Tibial artery (tissue), 4 donors: Measurements from ENCODE around the gene GCNT1.

Source experiments
- DNase-seq, 2 donors: peaks; one replicate each; pipeline ENCODE4 v3.0.0-alpha.2; 2019
- H3K27ac ChIP-seq, 2 donors: fragments of 200-600 bp; sonication (generic) in 1 of 2; 1 replicate in 1 of 2; 2 replicates in 1 of 2; pipeline ENCODE4 v1.5.1; 2018 to 2019; ENCODE audit warnings: mild to moderate bottlenecking in 1 of 2
- H3K27me3 ChIP-seq, 2 donors: fragments of 200-600 bp; sonication (generic) in 1 of 2; one replicate each; pipeline versions ENCODE4 v1.5.1 to v1.6.0; 2016 to 2019
- H3K36me3 ChIP-seq, 3 donors: fragments of 200-600 bp; sonication (generic) in 2 of 3; one replicate each; pipeline ENCODE4 v1.5.1; 2016 to 2019; ENCODE audit warnings: mild to moderate bottlenecking in 2 of 3
- H3K4me1 ChIP-seq, 4 donors: fragments of 200-600 bp; sonication (generic) in 2 of 4; 1 replicate in 3 of 4; 2 replicates in 1 of 4; pipeline ENCODE4 v1.5.1; 2016 to 2019
- H3K4me3 ChIP-seq, 2 donors: fragments of 200-600 bp; sonication (generic) in 1 of 2; 1 replicate in 1 of 2; 2 replicates in 1 of 2; pipeline ENCODE4 v1.5.1; 2018 to 2019; ENCODE audit warnings: mild to moderate bottlenecking in 2 of 2
- H3K9me3 ChIP-seq, 3 donors: fragments of 200-600 bp; sonication (generic) in 1 of 3; one replicate each; pipeline ENCODE4 v1.5.1; 2016 to 2019
- CTCF ChIP-seq, 2 experiments: fragments of 200-600 bp in 1 of 2; fragments of 450-650 bp in 1 of 2; IDR thresholded peaks; one replicate each; pipeline ENCODE4 v1.5.1; 2017 to 2019; ENCODE audit warnings: antibody characterized with exemption in 2 of 2, mild to moderate bottlenecking in 1 of 2, moderate library complexity in 1 of 2
- intact Hi-C: fragments of 100-400 bp; cut with DNase I; formaldehyde crosslinking; loops from one replicate; pipeline ENCODE4 v1.15.0; 2023; ENCODE audit warnings: low total_unique reads

Gene GCNT1

DNA sequence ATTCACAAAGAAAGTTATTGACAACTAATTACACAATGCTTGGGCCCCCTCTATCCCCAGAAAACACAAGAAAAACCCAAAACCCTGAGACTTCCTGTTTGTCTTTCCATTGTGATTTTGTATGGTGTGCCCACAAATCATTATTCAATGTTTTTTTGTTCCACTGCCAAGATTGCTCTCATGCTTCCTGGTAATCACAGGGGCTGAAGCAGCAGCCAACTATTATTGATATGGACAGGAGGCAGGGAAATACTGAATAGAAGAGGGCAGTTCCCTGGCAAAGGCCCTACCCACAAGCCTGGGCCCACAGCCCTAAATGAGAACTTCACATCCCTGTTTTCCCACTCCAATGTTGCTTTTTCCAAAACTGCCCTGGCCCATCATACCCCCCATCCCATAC, 43.3 kb upstream of the GCNT1 start:
- H3K27ac ChIP-seq, result no peak overlapping the region
- H3K4me3 ChIP-seq, result no peak overlapping the region
- no peaks in the 10 kb centered on the region for H3K27me3 ChIP-seq
- DNase-seq, result no peak
- intact Hi-C loops, result no loop called here
- H3K36me3 ChIP-seq, result no peaks in the 10 kb centered on the region
- TF ChIP-seq CTCF (IDR thresholded peaks at IDR 0.05), result no peak
- peaks cover 0 to 6% (median 0%) of the 10 kb centered on the region in 4 donors for H3K4me1 ChIP-seq
- H3K9me3 ChIP-seq, result peaks cover 0 to 7% (median 3%) of the 10 kb centered on the region in 3 donors

DNA sequence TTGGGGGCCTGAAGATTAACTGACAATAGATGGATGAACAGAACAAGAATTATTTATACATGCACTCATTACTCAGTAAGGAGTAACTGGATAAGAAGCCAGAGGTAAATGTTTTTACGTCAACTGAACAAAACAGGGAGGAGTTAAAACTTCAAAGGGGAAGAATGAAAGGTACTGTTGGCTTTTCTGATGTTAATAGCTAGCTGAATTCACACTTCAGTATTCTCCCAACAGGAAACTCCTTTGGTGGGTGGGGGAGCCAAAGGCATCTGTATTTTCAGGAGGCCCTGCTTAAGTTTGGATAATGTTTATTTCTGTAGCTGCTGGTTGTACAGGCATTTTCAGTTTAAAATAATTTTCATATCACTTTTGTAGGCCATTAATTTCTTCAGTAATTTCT, 41.6 kb upstream of the GCNT1 start:
- DNase-seq, result no peak
- Histone ChIP-seq H3K4me3 (no peak overlapping the region), H3K9me3 (peaks cover 0 to 7% (median 3%) of the 10 kb centered on the region in 3 donors), H3K27ac (no peak overlapping the region), H3K4me1 (peaks cover 0 to 6% (median 0%) of the 10 kb centered on the region in 4 donors), H3K27me3 (no peaks in the 10 kb centered on the region), H3K36me3 (no peaks in the 10 kb centered on the region)
- intact Hi-C loops, result no loop called here
- no peak for TF ChIP-seq CTCF (IDR thresholded peaks at IDR 0.05)

DNA sequence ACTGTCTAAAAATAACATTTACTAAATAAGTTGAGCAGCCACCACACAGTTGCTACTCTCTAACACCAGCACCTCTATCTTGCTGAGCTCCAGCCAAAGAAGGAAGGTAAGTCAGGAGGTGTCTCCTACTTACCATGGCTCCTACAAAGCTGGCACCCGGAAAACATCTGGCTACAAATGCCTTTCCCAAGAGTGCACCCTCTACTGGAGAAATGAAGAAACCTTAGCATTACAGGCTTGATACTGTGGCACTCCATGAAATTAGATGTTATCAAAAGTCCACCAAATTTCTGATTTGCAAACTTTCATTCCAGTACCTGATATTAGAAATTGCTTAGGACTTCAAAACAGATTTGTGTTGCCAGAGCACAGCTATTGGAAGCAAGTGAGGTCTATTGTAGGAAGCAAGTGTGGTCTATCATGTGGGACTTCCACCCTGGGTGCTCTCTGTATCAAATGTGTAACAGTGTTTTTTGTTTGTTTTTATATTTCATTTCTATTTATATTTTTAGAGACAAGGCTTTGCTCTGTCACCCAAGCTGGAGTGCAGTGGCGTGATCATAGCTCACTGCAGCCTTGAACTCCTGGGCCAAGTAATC, 39.1 kb upstream of the GCNT1 start:
- no peak for DNase-seq
- peak; percentile 13 to 34 for TF ChIP-seq CTCF (IDR thresholded peaks at IDR 0.05)
- no peaks in the 10 kb centered on the region for H3K9me3 ChIP-seq
- H3K27ac ChIP-seq, result no peak overlapping the region
- H3K4me3 ChIP-seq, result no peak overlapping the region
- H3K27me3 ChIP-seq, result no peaks in the 10 kb centered on the region
- intact Hi-C loops, result no loop called here
- H3K4me1 ChIP-seq, result peaks cover 0 to 6% (median 0%) of the 10 kb centered on the region in 4 donors
- no peaks in the 10 kb centered on the region for H3K36me3 ChIP-seq

- H3K4me1 ChIP-seq, result no peaks in the 10 kb centered on the region
- H3K9me3 ChIP-seq, result no peaks in the 10 kb centered on the region
- H3K4me3 ChIP-seq, result no peak overlapping the region
- intact Hi-C loops, result no loop called here
- no peak overlapping the region for H3K27ac ChIP-seq
- H3K27me3 ChIP-seq, result no peaks in the 10 kb centered on the region
- no peaks in the 10 kb centered on the region for H3K36me3 ChIP-seq
- DNase-seq, result no peak
- TF ChIP-seq CTCF (IDR thresholded peaks at IDR 0.05), result no peak
Measured at GRCh38 chr9:76423216-76424177, 35.5 kb upstream of the GCNT1 start.

DNA sequence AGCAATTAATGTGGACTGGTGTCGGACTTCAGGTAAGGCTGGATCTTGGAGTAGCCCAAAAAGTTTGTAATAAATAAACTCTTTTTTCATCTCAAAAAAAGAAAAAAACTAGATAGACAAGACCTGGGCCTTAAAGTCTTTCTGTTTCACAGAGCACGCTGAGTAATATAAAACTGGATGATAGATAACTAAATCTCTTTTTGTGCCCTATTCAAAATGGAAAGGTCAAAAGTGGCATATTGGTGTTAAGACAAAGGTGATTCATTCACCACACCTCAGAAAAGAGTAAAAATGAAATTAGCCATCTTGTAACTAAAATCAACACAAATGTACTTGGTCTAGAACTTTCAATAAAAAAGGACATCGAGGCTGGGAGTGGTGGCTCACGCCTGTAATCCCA, 34.5 kb upstream of the GCNT1 start:
- intact Hi-C loops, result no loop called here
- Histone ChIP-seq H3K4me1 (no peaks in the 10 kb centered on the region), H3K27me3 (no peaks in the 10 kb centered on the region), H3K27ac (no peak overlapping the region), H3K9me3 (no peaks in the 10 kb centered on the region), H3K4me3 (no peak overlapping the region), H3K36me3 (no peaks in the 10 kb centered on the region)
- no peak for DNase-seq
- TF ChIP-seq CTCF (IDR thresholded peaks at IDR 0.05), result no peak
